Left cardiac atrium (tissue), 4 donors: ENCODE data around the gene PI4KA. TPM values are rescaled to one million over a fixed set of nuclear protein-coding genes. Genes with fewer than 3 reads are reported as not detected.
"Not testable (repeated sequence)": the region's sequence is repeated elsewhere in the genome, so short reads cannot be mapped to it uniquely, and the experiment has no call there.

Experiments used
- ATAC-seq, 2 donors: fragments of 200-7000 bp; cut with Tn5 transposase; one replicate each; pipeline ENCODE4 v1.9.1; 2020; ENCODE audit warnings: mild to moderate bottlenecking in 2 of 2, moderate library complexity in 2 of 2
- DNase-seq: peaks from one replicate; pipeline ENCODE4 v3.0.0-alpha.2; 2020
- intact Hi-C, 2 donors: fragments of 100-400 bp; cut with DNase I; formaldehyde crosslinking; loops; one replicate each; pipeline versions ENCODE4 v1.14.1 to v1.15.1; 2022 to 2023
- total RNA-seq, 2 donors: library from RNA; stranded (reverse); fragmentation: NEBNext Ultra II Directional; extraction: Animal tissue kit (Norgen Biotek cat#: 25700); gene quantifications; one replicate each; pipeline ENCODE4 v1.2.1, GENCODE V29; 2021
- donor health status: DM: no; HTN: yes; CAD: no.
- donor health status: DM: no; HTN: yes; CAD: no; lungs with severe emphysema.
- donor health status: DM: yes; HTN: yes; CAD: no.
- donor health status: Dilated cardiomyopathy.

Gene PI4KA
- total RNA-seq, 2 donors from 2014 or later, result 52.6 to 57.5 TPM

- ATAC-seq (peak; percentile 67 to 70), DNase-seq (no peak)
- intact Hi-C loops, result no loop called here
Observed at GRCh38 chr22:20786536-20786979, 72.1 kb downstream of the PI4KA start.

DNA sequence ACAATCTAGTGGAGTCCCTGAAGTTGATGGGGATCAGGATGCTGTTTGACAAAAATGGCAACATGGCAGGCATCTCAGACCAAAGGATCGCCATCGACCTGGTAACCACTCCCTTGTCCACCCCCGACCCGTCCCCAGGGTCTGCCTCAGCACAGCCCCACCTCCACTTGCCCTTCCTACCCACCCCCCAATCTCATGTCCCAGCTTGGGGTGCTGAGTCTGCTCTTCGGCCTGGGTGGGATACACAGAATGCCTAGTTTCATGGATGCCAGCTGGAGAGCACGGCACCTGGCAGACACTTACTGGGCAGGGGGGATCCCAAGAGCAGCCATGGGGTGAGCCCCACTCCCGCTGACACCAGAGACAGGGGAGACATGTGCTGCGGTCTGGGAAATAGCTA is 72.6 kb downstream of the PI4KA start:
- ATAC-seq, result no peak
- DNase-seq, result no peak

GRCh38 chr22:20785415-20785814 is 73.2 kb downstream of the PI4KA start:
- ATAC-seq (no peak), DNase-seq (no peak)
- intact Hi-C loops, result no loop called here

More for the DNA sequence above, 72.6 kb downstream of the PI4KA start:
- intact Hi-C loops, result no loop called here

GRCh38 chr22:20783844-20784723 is 74.5 kb downstream of the PI4KA start:
- no peak for DNase-seq
- ATAC-seq, result peak in 1 of 2 donors; percentile 20
- intact Hi-C loops, result no loop called here

- ATAC-seq (no peak), DNase-seq (no peak)
- intact Hi-C loops, result no loop called here
Observed at GRCh38 chr22:20783300-20783673, 75.3 kb downstream of the PI4KA start.

GRCh38 chr22:20782596-20783299 is 75.9 kb downstream of the PI4KA start:
- intact Hi-C loops, result no loop called here
- DNase-seq (no peak), ATAC-seq (no peak)

GRCh38 chr22:20782083-20782482 is 76.5 kb downstream of the PI4KA start:
- no peak for DNase-seq
- intact Hi-C loops, result no loop called here
- no peak for ATAC-seq

- no peak for ATAC-seq
- no peak for DNase-seq
- intact Hi-C loops, result no loop called here
Observed at GRCh38 chr22:20781272-20781990, 77.2 kb downstream of the PI4KA start.

DNA sequence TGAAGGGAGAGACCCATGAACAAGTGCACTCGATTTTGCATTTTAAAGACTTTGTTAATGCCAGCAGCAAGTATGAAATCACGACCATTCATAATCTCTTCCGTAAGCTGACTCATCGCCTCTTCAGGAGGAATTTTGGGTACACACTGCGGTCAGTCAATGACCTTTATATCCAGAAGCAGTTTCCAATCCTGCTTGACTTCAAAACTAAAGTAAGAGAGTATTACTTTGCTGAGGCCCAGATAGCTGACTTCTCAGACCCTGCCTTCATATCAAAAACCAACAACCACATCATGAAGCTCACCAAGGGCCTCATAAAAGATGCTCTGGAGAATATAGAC is 78.8 kb downstream of the PI4KA start:
- intact Hi-C loops, result no loop called here
- peak in 1 of 2 donors; percentile 40 for ATAC-seq
- DNase-seq, result no peak

- no peak for ATAC-seq
- intact Hi-C loops, result no loop called here
- no peak for DNase-seq
Observed at GRCh38 chr22:20779014-20779817, 79.4 kb downstream of the PI4KA start.

- peak; percentile 56 to 89 for ATAC-seq
- DNase-seq, result peak; percentile 25
- intact Hi-C loops, result no loop called here
Observed at GRCh38 chr22:20777420-20778177, 81.0 kb downstream of the PI4KA start.

GRCh38 chr22:20776624-20777405 is 81.8 kb downstream of the PI4KA start:
- intact Hi-C loops, result no loop called here
- DNase-seq, result no peak

DNA sequence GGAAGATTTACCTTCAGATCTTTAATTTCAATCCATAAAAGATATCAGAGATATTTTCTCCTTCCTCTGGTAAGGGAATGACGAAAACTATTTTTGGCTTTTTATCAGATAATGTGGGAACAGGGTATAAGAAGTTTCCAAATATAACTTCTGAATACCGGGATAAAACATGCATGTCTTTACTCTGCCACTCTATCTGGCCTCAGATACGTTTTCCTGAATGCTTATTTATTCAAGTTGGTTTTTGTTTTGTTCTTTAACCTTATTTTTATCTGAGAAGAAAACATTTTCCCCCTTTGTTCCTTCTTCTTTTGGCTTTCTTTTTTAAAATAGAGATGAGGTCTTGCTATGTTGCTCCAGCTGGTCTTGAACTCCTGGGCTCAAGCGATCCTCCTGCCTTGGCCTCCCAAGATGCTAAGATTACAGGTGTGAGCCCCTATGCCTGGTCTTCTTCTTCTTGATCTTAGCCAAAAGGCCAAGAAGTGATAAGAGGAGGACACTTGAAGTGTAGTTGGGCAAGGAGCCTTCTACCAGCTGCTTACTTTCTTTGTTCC is 83.2 kb downstream of the PI4KA start:
- DNase-seq, result no peak
- ATAC-seq, result no peak
- intact Hi-C loops, result no loop called here

More at GRCh38 chr22:20776624-20777405, 81.8 kb downstream of the PI4KA start:
- no peak for ATAC-seq

DNA sequence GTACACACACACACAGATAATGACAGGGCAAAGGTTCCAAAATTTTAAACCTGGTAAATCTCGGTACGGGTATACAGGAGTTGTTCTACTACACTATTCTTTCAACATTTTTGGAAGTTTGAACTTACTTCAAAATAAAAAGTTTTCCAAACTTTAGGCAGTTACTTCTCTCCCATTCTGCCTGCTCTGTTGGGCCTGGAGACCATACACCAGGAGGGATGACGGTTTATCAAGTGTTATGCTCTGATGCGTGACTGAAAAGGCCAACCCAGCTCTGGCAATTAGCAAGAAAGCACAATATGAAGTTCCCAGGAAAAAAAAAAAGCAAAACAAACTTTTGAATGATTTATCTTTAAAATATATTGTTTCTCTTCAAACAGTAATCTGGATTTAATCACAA is 83.7 kb downstream of the PI4KA start:
- no peak for DNase-seq
- intact Hi-C loops, result no loop called here
- ATAC-seq, result no peak

DNA sequence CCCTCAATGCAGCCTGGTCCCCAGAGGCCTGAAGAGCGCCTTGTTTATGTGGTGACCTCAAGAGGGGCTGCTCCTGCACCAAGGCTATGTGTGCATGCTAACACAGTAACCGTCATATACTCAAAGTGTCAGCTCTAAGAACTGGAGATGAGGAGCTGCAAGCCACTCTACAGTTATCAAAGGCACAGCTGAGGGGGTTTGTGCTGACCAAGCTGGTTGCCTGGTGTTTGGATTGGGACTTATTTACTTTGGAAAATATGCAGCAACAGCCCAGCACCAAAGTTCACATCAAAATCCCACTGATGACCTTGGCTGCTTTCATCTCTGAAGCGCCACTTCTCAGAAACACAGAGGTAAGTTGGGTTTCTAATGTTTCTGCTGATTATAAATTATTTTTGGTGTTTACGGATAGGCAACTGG is 84.8 kb downstream of the PI4KA start, which contains the start of gene SERPIND1:
Gene SERPIND1, plus strand, starts transcription at position 321 of the 420 bp plus-strand sequence. CDS start 5,200 bp downstream, outside the sequence.
- ATAC-seq (no peak), DNase-seq (no peak)
- intact Hi-C loops, result no loop called here

- ATAC-seq, result peak; percentile 33 to 40
- no peak for DNase-seq
- intact Hi-C loops, result no loop called here
Observed at GRCh38 chr22:20771918-20772625, 86.5 kb downstream of the PI4KA start.

GRCh38 chr22:20769496-20769826 is 89.2 kb downstream of the PI4KA start:
- ATAC-seq, DNase-seq: not testable (repeated sequence)
- intact Hi-C loops, result loop anchor here in 1 of 2 donors (10.0 kb wide), 1 partner anchor 55 kb away; no protein-coding TSS in a partner anchor
